CD4-positive, alpha-beta T cell treated with Interleukin-12 subunit alpha and Interleukin-12 subunit beta, for 1 hour (primary cell): ENCODE measurements around the gene AAGAB.
"Not testable (repeated sequence)": the region's sequence is repeated elsewhere in the genome, so short reads cannot be mapped to it uniquely, and the experiment has no call there.

Source experiments
- DNase-seq: peaks from one replicate; pipeline ENCODE4 v3.0.0-alpha.2; 2020

Gene AAGAB, protein sequence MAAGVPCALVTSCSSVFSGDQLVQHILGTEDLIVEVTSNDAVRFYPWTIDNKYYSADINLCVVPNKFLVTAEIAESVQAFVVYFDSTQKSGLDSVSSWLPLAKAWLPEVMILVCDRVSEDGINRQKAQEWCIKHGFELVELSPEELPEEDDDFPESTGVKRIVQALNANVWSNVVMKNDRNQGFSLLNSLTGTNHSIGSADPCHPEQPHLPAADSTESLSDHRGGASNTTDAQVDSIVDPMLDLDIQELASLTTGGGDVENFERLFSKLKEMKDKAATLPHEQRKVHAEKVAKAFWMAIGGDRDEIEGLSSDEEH

DNA sequence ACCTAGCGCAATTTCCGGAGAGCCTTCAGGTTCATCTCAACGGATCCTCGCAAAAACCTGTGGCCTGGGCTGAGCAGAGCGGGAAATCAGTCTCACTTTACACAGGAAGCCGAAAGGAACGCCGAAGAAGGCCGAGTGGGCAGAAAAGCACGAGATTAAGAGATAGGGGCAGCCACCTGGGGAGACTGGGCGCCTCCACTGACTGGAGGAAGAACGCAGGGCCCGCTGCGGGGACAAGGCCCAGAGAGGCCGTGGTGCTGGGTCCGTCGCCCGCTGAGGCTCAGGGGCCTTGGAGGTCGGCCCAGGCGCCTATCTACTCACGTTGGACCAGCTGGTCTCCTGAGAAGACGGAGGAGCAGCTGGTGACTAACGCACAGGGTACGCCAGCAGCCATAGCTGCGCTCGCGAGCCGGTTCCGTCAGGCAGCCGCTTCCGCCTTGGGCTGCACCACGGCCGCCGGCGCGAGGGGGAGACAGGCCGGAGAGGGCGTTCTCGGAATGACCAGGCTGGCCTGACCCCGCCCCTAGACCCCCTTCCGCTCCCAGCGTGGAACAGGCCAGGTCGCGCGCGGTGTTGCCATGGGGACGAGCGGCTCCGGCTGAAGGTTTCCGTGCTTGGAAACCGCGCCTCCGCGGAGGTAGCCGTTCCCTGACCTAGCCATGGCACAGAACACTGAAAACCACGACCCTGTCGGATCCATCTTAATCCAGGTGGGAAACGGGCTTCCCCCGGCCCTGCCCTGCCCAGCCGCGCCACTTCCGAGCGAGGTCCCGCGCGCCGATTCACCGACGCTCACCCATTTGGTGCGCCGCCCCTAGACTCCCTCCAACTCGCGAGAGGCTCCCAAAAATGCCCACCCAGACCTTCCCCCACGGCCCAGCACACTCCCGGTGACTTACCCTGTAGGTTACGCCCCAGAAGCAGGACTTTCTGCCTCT, at the start of gene AAGAB, which contains the start of gene IQCH:
Gene AAGAB, minus strand, starts transcription at position 424 of the 938 bp plus-strand sequence. Its CDS starts 30 bp downstream, at position 394.
Gene IQCH, plus strand, starts transcription at position 549 of the 938 bp plus-strand sequence. Its CDS starts 111 bp downstream, at position 660.
- DNase-seq: peak; percentile 97

DNA sequence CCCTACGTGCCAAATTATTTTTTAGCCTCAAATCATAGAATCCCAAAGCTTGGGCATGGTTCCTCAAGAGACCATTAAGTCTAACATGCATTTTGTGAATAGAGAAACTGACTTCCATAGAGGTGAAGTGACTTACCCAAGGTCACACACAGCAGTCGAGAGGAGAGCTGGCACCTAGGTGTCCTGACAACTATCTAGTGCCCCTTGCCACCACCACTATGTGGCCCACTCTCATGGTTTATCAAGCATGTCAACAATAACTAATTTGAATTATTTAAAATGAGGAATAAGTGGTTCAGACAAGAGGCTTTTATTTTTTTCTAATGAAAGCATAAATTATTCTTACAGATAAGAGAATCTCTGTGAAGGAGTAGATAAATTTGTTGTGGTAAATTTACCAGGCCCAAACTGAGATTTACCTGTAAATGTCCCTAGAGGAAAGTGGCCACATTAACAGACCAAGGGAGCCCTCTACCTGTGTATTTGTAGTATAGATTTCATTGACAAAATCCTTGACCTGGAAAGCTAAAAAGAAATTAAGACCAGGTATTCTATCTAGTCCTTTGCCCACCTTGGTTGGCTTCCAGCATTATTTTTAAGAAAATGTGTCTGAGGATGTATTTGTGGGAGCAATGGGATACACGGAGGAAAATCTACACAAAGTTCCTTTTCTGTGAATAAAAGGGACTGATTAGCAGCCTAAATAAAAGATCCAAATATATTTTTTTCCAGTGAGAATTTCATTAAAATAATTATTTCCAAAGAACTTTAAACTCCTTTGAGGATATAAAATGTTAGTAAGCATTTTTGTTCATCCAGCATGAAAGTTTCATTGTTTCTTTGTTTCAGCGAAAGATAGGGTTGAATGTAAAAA, 49.3 kb upstream of the AAGAB start:
- peak; percentile 59 for DNase-seq

DNA sequence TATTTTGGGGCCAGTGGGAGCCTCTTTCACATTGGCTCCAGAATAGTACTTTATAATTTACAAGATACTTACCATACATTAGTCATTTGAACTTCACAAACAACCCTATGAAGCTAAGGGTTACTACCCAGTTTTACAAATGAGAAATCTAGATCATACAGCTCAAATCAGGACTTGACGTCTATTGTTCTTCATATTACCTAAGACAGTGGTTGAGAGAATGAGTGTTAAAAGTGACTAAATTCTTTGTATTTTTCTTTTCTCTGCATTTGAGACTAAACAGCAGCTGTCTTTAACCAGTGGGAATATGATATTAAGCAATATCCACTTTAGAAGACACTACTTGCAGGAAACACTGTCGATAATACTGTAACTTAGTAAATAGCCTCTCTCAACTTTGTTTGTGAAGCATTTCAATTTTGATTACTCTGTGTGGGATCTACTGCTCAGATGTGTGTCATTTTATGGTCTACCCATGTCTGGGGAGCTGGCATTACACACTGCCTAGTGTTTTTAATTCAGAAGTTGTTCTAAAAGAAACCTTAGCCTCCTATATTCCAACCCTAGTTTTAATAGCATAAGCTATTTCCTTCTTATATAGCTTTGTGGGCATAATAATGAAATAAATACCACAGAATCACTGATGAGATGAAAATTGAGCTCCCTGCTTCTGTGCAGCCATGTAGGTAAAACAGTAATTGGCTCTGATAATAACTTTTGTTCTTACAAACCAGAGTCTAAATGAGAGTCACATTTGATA, 46.0 kb upstream of the AAGAB start:
- DNase-seq: no peak

DNA sequence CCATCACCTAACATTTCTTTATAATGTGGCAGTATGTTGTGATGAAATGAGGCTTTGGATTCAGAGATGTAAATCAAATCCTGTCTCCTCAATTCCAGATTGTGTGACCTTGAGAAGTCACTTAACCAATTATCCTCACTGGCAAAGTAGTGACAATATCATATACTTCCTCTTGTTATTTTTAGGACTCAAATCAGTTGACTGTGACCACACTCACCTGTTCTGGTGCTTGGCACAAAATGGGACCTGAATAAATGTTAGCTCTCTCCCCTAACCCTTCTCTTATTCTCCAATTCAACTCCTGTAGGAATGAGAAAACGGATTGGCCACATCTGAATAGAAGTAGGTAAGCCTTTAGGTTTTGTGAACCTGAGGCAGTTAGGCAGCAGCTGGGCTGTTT, 42.2 kb upstream of the AAGAB start:
- no peak for DNase-seq

DNA sequence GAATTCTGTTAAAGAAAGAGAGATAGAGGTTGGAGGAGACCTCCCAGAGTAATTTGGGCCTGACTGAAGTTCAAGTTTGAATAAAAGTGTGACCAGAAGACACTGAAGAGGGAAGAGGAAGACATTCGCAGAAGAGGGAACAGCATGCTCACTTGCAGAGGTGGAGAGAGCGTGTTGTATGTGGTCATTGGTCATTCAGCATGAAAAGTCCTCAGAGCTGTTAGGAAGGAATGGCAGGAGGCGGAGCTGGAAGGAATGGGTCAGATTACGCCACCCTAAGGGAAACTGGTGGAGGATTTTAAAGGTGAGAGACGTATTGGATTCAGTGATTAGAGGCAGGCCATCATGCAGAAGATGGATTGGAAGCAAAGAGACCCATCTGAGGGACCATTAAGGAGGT, 41.7 kb upstream of the AAGAB start:
- DNase-seq: no peak

DNA sequence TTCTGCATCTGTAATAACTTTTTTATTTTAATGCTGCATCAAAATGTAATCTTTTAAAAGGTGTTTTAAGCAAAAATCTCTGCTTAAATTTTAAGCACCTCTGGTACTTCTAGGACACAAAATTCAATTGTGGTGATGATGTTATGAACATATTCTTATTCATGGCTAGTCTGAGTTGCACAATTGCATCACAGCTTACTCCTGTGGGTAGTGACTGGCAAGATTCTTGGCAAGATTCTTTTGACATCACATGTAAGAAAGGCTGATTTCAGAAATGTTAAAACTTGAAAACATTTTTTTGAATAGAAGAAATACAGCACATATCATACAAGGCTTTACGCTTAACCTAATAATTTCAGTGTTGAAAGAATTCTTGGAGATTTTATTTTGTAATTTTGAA, 35.9 kb upstream of the AAGAB start:
- no peak for DNase-seq

DNA sequence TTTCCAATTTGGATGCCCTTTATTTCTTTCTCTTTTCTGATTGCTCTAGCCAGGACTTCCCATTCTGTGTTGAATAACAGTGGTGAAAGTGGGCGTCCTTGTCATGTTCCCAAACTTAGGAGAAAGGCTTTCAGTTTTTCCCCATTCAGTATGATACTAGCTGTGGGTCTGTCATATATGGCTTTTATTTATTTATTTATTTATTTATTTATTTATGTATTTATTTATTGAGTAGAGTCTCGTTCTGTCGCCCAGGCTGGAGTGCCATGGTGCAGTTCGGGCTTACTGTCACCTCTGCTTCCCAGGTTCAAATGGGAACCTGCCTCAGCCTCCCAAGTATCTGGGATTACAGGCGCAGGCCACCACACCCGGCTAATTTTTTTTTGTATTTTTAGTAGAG, 31.9 kb upstream of the AAGAB start:
- not testable (repeated sequence) for DNase-seq

DNA sequence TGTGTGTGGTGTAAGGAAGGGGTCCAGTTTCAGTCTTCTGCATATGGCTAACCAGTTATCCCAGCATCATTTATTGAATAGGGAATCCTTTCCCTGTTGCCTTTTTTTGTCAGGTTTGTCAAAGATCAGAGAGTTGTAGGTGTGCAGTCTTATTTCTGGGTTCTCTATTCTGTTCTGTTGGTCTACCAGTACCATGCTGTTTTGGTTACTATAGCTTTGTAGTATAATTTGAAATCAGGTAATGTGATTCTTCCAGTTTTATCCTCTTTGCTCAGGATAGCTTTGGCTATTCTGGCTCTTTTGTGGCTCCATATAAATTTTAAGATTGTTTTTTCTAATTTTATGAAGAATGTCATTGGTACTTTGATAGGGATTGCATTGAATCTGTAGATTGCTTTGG, 31.2 kb upstream of the AAGAB start:
- not testable (repeated sequence) for DNase-seq

DNA sequence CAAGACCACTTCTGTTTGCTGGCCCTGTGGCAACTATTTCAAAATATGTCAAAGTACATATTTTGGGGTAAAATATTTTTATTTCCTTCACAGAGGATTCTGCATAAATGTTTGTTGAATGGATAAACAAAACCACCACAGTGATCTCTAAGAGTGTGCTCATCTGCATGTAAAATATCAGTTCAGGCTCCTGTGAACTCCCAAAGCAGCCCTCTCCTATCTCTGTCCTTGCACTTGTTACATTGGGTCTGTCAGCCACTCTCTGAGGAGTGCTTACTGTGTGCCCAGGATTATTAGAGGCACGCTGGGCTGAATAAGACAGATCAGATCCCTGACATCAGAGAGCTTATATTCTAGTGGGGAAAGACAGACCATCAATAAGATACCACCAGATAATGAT, 27.3 kb upstream of the AAGAB start:
- DNase-seq: no peak

DNA sequence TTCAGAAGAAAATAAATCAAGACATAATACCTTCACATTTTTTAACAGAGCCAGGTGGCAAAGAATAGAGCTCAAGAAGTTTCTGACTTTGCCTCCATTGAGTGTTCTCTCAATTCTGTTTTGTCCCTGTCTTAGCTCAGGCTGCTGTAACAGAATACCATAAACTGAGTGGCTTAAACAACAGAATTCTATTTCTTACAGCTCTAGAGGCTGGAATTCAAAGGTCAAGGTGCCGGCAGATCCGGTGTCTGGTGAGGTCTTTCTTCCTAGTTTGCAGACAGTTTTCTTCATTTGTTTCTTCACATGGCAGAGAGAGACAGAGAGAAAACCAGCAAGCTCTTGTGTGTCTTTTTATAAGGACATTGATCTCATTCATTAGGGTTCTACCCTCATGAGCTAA, 25.8 kb upstream of the AAGAB start:
- no peak for DNase-seq

DNA sequence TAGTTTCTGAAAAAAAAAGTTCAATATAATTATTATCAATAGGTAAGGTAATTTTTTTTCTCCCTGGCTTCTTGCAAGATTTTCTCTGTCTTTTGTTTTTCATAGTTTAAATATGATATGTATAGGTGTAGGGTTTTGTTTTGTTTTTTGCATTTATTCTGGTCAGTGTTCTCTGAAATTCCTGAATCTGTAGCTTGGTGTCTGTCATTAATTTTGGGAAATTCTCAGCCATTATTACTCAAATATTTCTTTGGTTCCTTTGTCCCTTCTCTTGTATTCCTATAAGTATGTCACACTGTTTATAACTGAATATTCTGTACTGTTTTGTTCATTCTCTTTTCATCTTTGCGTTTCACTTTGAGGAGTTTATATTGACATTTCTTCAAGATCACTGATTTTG, 22.2 kb upstream of the AAGAB start:
- DNase-seq: no peak

DNA sequence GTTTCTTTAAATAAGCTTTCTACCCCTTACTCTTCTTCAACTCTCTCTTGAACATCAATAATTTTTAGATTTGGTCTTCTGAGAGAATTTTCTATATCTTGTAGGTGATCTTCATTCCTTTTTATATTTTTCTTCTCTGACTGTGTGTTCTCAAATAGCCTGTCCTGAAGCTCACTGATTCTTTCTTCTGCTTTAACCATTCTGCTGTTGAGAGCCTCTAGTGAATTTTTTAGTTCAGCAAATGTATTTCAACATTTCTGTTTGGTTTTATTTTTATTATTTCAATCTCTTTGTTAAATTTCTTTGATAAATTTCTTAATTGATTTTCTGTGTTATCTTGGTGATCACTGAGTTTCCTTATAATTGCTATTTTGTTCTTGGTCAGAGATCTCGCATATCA, 19.8 kb upstream of the AAGAB start:
- no peak for DNase-seq

DNA sequence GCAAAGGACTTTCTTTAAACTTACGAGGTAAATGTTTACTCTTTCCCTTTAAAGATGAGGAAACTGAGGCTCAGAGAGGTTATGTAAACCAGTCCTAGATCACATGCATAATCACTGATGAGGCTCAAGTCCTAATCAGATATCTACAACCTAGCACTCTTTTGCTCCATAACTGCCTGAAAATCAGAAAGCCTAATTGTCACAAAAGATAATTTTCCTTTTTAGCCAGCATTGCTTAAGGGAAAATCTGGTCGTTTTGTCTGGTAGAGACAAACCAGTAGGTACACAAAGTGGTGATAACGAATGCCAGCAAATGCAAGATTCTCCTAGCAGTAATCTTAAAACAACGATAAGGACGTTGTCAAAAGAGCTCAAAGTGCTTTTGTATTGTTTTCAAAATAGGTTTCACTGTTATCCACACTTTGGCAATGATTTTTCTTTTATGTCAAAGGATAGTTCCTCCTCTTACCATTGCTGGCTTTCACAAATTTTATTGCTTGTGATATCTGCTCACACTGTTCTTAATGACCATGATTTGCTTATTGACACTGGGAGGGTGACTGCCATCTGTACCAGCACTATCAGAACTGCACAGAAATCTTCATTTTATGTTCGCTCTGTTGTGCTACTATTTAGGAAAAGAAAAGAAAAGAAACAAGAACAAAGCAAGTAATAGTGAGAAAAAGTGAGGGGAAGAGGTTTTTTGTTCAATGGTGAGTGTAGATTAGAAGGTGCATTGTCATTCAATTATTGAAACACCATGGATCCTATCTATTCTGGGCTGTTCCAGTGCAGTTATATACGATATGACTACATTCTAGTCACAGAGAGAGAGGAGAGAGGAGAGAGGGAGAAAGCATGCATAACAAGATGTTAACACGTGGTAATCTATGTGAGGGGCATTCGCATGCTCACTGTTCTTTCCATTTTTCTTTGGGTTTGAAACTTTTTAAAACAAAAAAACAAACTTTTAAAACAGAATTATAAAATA, 13.8 kb upstream of the AAGAB start:
- DNase-seq: no peak

DNA sequence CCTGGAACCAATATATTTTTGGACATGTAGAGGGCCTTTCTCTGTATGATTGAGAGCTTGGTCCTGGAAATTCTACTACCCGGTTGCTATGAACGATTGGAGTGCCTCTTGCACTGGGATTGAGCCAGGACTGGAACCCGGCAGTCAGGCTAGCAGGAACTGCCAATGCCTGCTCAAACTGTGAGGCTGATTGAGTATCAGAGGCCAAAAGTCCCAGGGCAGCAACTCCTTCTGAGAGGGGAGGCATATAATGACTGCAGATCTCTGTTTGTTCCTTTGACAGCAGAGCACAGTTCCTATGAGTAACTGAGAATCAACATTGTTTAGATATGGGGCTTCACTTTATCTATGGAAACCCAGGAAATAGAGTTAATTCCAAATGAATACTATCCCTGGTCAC, 13.0 kb upstream of the AAGAB start:
- no peak for DNase-seq

DNA sequence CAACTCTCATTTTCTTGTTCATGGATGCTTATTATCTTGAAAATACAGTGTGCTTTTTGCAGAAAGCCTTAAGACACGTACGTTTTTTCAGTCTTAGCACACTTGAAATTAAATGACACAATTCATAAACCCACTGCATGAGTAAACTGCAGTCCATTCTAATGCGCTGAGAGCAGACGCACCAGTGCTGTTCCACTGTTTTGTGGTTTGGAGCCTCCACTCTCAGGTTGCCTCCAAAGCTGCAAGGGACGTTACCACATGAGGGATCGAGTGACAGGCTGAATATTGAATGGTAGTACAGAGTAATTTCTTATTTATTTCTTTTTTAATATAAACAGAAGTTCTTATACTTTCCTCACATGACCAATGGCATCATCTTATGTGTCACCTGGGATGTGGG, 12.4 kb upstream of the AAGAB start:
- DNase-seq: no peak

DNA sequence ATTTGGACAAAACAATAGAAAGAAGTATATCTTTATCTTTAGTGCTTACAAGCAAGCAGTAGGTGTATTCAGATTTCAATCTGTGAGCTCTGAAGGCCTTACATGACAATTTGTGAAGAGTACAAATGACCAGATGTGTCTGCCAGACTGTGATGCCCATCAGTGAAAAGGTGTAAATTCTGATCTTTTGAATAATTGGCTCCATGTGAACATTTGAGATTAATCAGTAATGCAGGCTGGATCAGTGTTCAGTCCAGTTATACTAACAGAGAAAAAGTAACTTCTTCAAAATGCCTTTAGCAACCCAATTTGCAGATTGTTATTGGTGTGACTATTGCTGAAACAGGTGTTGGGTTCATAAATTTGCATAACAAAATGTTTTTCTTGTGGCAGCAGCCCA, 5.3 kb upstream of the AAGAB start:
- DNase-seq: no peak

DNA sequence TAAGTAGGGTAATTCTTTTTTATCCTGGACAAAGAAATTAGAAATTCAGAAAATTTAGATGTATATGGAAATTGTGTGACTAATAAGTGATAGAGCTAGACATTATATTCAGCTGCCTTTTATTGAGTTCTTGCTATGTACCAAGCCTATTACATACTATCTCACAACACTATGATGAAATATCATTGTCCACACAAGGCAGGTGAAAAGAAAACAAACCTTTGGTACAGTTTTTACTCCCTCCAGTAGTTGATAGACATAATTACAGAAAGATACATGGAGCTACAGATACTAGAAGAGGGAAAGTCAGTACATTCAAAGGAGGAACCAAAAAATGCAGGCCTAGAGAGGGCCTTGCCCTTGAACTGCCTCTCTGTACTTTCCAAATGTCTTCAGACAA, 4.9 kb upstream of the AAGAB start:
- no peak for DNase-seq

DNA sequence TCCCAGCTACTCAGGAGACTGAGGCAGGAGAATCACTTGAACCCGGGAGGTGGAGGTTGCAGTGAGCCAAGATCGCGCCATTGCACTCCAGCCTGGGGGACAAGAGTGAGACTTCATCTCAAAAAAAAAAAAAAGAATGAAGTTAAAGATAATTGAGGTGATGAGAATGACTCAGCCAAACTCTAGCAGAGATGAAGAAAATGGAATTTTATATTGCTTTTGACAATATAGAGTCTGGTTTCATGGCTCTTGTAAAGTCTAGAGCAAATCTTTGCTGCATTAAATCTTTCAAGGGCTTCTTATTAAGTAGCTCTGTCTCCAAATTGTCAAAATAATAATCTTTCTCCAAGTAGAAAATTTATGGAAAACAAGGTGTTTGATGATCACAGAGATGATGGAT, 4.0 kb upstream of the AAGAB start:
- not testable (repeated sequence) for DNase-seq

DNA sequence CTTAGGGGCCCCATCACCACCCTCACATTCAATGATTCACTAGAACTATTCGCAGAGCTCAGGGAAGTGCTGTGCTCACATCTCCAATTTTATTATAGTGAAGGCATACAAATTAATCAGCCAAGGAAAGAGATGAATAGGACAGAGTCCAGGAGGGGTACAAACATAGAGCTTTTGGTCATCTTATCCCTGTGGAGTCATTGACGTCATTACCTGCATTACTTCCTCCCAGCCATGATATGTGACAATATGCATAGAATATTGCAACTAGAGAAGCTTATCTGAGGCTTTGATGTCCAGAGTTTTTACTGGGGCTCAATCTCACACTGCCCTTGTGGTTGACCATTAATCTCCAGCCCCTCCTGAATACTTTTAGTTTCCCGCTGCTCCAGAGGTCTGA, 1.6 kb upstream of the AAGAB start:
- no peak for DNase-seq

DNA sequence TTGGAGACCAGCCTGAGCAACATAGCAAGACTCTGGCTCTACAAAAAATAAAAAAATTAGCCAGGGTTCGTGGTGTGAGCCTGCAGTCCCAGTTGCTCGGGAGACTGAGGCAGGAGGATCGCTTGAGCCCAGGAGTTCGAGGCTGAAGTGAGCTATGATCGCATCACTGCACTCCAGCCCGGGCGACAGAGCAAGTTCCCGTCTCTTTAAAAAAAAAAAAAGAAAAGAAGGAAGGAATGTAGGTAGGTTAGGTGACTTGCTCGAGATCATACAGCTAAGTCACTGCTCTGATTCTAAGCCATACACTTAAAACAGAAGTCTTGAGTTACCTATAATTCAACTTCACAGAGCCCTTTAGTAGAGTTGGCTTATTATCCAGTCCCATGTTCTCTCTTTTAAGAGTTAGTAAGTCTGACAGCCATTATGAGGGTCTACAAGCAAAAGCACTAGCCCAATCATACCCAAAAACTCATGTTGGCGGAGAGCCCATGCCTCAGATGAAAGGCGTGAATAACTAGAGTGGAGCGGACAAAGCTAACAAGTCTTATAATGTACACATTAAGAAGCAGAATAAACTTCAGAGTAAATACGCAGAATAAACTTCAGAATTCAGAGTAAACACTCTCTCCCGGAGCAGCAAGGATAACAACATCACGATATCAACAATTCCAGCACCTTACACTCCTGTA, 768 bp downstream of the AAGAB start:
- no peak for DNase-seq
